OCI-LY1 (cell line): ENCODE data around the gene SMR3A.

Experiments
- H2AFZ ChIP-seq: fragments of 200-600 bp; sonication (generic), shearing (Covaris generic); 2 replicates; pipeline ENCODE4 v1.6.0; 2014; ENCODE audit warnings: antibody characterized with exemption, mild to moderate bottlenecking, low read length
- H3F3A ChIP-seq: fragments of 200-600 bp; sonication (generic), shearing (Covaris generic); 2 replicates; pipeline ENCODE4 v1.6.0; 2014; ENCODE audit warnings: mild to moderate bottlenecking, antibody characterized with exemption, low read length, moderate library complexity; ENCODE audit not compliant: insufficient read depth
- H3K27ac ChIP-seq: fragments of 200-600 bp; sonication (generic); 2 replicates; pipeline ENCODE4 v1.5.1; 2014; ENCODE audit warnings: low read length, mixed run types, mild to moderate bottlenecking, low read depth; ENCODE audit not compliant: poor library complexity, severe bottlenecking
- H3K27me3 ChIP-seq: fragments of 200-600 bp; sonication (generic); 2 replicates; pipeline ENCODE4 v1.6.0; 2014; ENCODE audit warnings: antibody characterized with exemption, mild to moderate bottlenecking, low read length, moderate library complexity; ENCODE audit not compliant: insufficient read depth
- H3K36me3 ChIP-seq: fragments of 200-600 bp; sonication (generic); 2 replicates; pipeline ENCODE4 v1.6.1; 2014; ENCODE audit warnings: mild to moderate bottlenecking, antibody characterized with exemption, low read length, moderate library complexity, mixed read lengths; ENCODE audit not compliant: insufficient read depth
- H3K4me1 ChIP-seq: fragments of 200-600 bp; sonication (generic); 2 replicates; pipeline ENCODE4 v1.5.1; 2014; ENCODE audit warnings: mild to moderate bottlenecking, low read length, moderate library complexity; ENCODE audit not compliant: insufficient read depth, severe bottlenecking
- H3K4me2 ChIP-seq: fragments of 200-600 bp; sonication (generic), shearing (Covaris generic); 2 replicates; pipeline ENCODE4 v1.6.1; 2014; ENCODE audit warnings: low read length
- H3K4me3 ChIP-seq: fragments of 200-600 bp; sonication (generic); 2 replicates; pipeline ENCODE4 v1.5.1; 2014; ENCODE audit warnings: low read length, low read depth, mild to moderate bottlenecking, mixed read lengths; ENCODE audit not compliant: poor library complexity, severe bottlenecking
- H3K79me2 ChIP-seq: fragments of 200-600 bp; shearing (Covaris generic); 2 replicates; pipeline ENCODE4 v1.6.1; 2016; ENCODE audit warnings: mixed run types, low read length, mixed read lengths; ENCODE audit not compliant: insufficient read depth
- H3K9ac ChIP-seq: fragments of 200-600 bp; sonication (generic), shearing (Covaris generic); 2 replicates; pipeline ENCODE4 v1.6.1; 2014; ENCODE audit warnings: mild to moderate bottlenecking, low read length, mixed read lengths
- H3K9me2 ChIP-seq: fragments of 200-600 bp; sonication (generic), shearing (Covaris generic); 2 replicates; pipeline ENCODE4 v1.6.1; 2014; ENCODE audit warnings: low read depth, mild to moderate bottlenecking, low read length, mixed read lengths
- H3K9me3 ChIP-seq: fragments of 200-600 bp; shearing (Covaris generic); 2 replicates; pipeline ENCODE4 v1.6.1; 2014; ENCODE audit warnings: low read length, mixed read lengths
- H4K20me1 ChIP-seq: fragments of 200-600 bp; sonication (generic), shearing (Covaris generic); 2 replicates; pipeline ENCODE4 v1.6.0; 2016; ENCODE audit warnings: mild to moderate bottlenecking, low read length; ENCODE audit not compliant: insufficient read depth
- EZH2 ChIP-seq: fragments of 200-600 bp; sonication (generic), shearing (Covaris generic); IDR thresholded peaks from 2 replicates; pipeline ENCODE4 v1.8.0; 2017; ENCODE audit warnings: borderline replicate concordance, mixed run types, mild to moderate bottlenecking, antibody characterized with exemption, low read length, moderate library complexity, mixed read lengths
- TF ChIP-seq, protein P1 (sequence below): fragments of 200-600 bp; sonication (generic), shearing (Covaris generic); IDR thresholded peaks from 2 replicates; pipeline ENCODE4 v1.5.1; 2017; ENCODE audit warnings: mild to moderate bottlenecking, antibody characterized with exemption, low read length, moderate library complexity, mixed read lengths

The SMR3A gene

GRCh38 chr4:70326052-70326451 is 34.5 kb upstream of the SMR3A start:
- H3K9ac ChIP-seq: no peak overlapping the region
- H3K9me2 ChIP-seq: no peaks in the 10 kb centered on the region
- H3K4me3 ChIP-seq: no peak overlapping the region
- no peak overlapping the region for H3K4me2 ChIP-seq
- no peaks in the 10 kb centered on the region for H3K36me3 ChIP-seq
- no peaks in the 10 kb centered on the region for H3K27me3 ChIP-seq
- no peaks in the 10 kb centered on the region for H3K4me1 ChIP-seq
- H2AFZ ChIP-seq: no peak overlapping the region
- no peak overlapping the region for H3K27ac ChIP-seq
- no peaks in the 10 kb centered on the region for H3F3A ChIP-seq
- TF ChIP-seq, protein P1, sequence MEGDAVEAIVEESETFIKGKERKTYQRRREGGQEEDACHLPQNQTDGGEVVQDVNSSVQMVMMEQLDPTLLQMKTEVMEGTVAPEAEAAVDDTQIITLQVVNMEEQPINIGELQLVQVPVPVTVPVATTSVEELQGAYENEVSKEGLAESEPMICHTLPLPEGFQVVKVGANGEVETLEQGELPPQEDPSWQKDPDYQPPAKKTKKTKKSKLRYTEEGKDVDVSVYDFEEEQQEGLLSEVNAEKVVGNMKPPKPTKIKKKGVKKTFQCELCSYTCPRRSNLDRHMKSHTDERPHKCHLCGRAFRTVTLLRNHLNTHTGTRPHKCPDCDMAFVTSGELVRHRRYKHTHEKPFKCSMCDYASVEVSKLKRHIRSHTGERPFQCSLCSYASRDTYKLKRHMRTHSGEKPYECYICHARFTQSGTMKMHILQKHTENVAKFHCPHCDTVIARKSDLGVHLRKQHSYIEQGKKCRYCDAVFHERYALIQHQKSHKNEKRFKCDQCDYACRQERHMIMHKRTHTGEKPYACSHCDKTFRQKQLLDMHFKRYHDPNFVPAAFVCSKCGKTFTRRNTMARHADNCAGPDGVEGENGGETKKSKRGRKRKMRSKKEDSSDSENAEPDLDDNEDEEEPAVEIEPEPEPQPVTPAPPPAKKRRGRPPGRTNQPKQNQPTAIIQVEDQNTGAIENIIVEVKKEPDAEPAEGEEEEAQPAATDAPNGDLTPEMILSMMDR: no peak
- TF ChIP-seq EZH2: no peak
- no peaks in the 10 kb centered on the region for H3K9me3 ChIP-seq
- H4K20me1 ChIP-seq: no peaks in the 10 kb centered on the region
- H3K79me2 ChIP-seq: no peaks in the 10 kb centered on the region

- Histone ChIP-seq H3K9me3 (no peaks in the 10 kb centered on the region), H3K9me2 (no peaks in the 10 kb centered on the region), H3K9ac (no peak within 1 kb of the TSS), H2AFZ (no peak within 1 kb of the TSS), H3K4me1 (no peaks in the 10 kb centered on the region), H3K4me2 (no peak within 1 kb of the TSS), H3K79me2 (no peaks in the 10 kb centered on the region), H3K27ac (no peak within 1 kb of the TSS), H3K4me3 (no peak within 1 kb of the TSS), H4K20me1 (no peaks in the 10 kb centered on the region), H3F3A (no peaks in the 10 kb centered on the region), H3K36me3 (no peaks in the 10 kb centered on the region), H3K27me3 (no peaks in the 10 kb centered on the region)
- TF ChIP-seq, protein P1: no peak
- no peak for TF ChIP-seq EZH2
Observed at GRCh38 chr4:70334681-70335080, 25.9 kb upstream of the SMR3A start, which contains the start of gene CABS1. CABS1 (plus strand) TSS chr4:70334981; CDS start chr4:70335040, 59 bp downstream.

GRCh38 chr4:70336043-70336442 is 24.5 kb upstream of the SMR3A start:
- Histone ChIP-seq H3K9ac (no peak overlapping the region), H3K36me3 (no peaks in the 10 kb centered on the region), H3K4me2 (no peak overlapping the region), H3K4me3 (no peak overlapping the region), H3K9me2 (no peaks in the 10 kb centered on the region), H3K9me3 (no peaks in the 10 kb centered on the region), H4K20me1 (no peaks in the 10 kb centered on the region), H3K27me3 (no peaks in the 10 kb centered on the region), H2AFZ (no peak overlapping the region), H3K79me2 (no peaks in the 10 kb centered on the region), H3F3A (no peaks in the 10 kb centered on the region), H3K4me1 (no peaks in the 10 kb centered on the region), H3K27ac (no peak overlapping the region)
- TF ChIP-seq EZH2: no peak
- TF ChIP-seq, protein P1: no peak
